Tongue (tissue), 2 donors: ENCODE measurements around the gene ZNHIT2. TPM values are rescaled to one million over a fixed set of nuclear protein-coding genes. Genes with fewer than 3 reads are reported as not detected.

Source experiments
- DNase-seq: peaks from one replicate; pipeline ENCODE4 v3.0.0-alpha.2; 2015
- total RNA-seq: library from RNA; depleted of rRNA; stranded (reverse); fragments of >200 nt; gene quantifications from one replicate; pipeline ENCODE4 v1.2.3, GENCODE V29; 2014

ZNHIT2 gene
- total RNA-seq, 1 donor from 2014 or later, result 3.5 TPM

- no peak for DNase-seq
These were observed 14.0 kb downstream of the ZNHIT2 start for GRCh38 chr11:65103476-65103875.

GRCh38 chr11:65102142-65103095 is 15.1 kb downstream of the ZNHIT2 start:
- no peak for DNase-seq

- no peak for DNase-seq
These were observed 16.7 kb downstream of the ZNHIT2 start for GRCh38 chr11:65100674-65101350.

GRCh38 chr11:65096926-65097325 is 20.6 kb downstream of the ZNHIT2 start:
- no peak for DNase-seq

- peak; percentile 96 for DNase-seq
These were observed 21.3 kb downstream of the ZNHIT2 start, which contains the start of gene VPS51 for GRCh38 chr11:65095974-65096806. Gene VPS51, plus strand, starts transcription at chr11:65096214. Its CDS starts 37 bp downstream, at chr11:65096251.

- no peak for DNase-seq
These were observed 22.1 kb downstream of the ZNHIT2 start for GRCh38 chr11:65095427-65095826.

GRCh38 chr11:65090628-65091027 is 26.9 kb downstream of the ZNHIT2 start:
- DNase-seq, result no peak

GRCh38 chr11:65089621-65090020 is 27.9 kb downstream of the ZNHIT2 start:
- no peak for DNase-seq

GRCh38 chr11:65087827-65088226 is 29.7 kb downstream of the ZNHIT2 start:
- DNase-seq, result no peak

- no peak for DNase-seq
These were observed 30.3 kb downstream of the ZNHIT2 start for GRCh38 chr11:65087216-65087615.

GRCh38 chr11:65086809-65087208 is 30.7 kb downstream of the ZNHIT2 start:
- no peak for DNase-seq

GRCh38 chr11:65085446-65085845 is 32.1 kb downstream of the ZNHIT2 start:
- DNase-seq, result no peak

GRCh38 chr11:65084598-65085375 is 32.7 kb downstream of the ZNHIT2 start:
- DNase-seq, result no peak

- peak; percentile 98 for DNase-seq
These were observed 33.5 kb downstream of the ZNHIT2 start, which contains the start of the genes CDCA5 and ZFPL1 for GRCh38 chr11:65083834-65084597. Gene CDCA5, minus strand, starts transcription at chr11:65084040. Its CDS starts 62 bp downstream, at chr11:65083978. Gene ZFPL1, plus strand, starts transcription at chr11:65084222. Its CDS starts 477 bp downstream, at chr11:65084699.

GRCh38 chr11:65083134-65083833 is 34.2 kb downstream of the ZNHIT2 start:
- peak; percentile 7 for DNase-seq

- DNase-seq, result no peak
These were observed 38.6 kb downstream of the ZNHIT2 start for GRCh38 chr11:65078786-65079342.

- DNase-seq, result peak; percentile 13
These were observed 39.4 kb downstream of the ZNHIT2 start for GRCh38 chr11:65078151-65078550.

- DNase-seq, result no peak
These were observed 40.0 kb downstream of the ZNHIT2 start for GRCh38 chr11:65077451-65077850.

- DNase-seq, result no peak
These were observed 44.9 kb downstream of the ZNHIT2 start for GRCh38 chr11:65072631-65072966.
